HG03521 (cell line): ENCODE data around the gene GMDS.

ENCODE experiments used
- ATAC-seq: cut with Tn5 transposase; IDR thresholded peaks from one replicate; pipeline ENCODE4 v1.9.1; 2021; ENCODE audit warnings: mild to moderate bottlenecking, moderate library complexity; ENCODE audit not compliant: unreplicated experiment

The GMDS gene

DNA sequence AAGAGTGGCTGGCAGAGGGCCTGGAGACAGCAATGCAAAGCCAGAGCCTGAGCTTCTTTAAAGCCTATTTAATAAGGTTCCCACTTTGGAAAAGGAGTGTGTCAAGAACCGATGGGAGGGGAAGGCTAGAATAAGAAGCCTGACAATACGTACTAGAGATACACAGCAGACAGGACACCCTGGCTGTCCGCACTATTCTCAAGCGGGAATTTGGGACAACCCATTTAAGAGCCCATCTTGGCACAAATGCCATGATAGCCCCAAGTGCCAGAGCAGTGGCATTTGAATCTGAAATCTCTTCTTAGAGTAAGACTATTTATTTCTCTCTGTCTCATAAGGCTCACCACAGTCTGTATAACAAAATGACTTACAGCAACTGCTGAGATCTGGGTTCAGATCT is 3.1 kb downstream of the GMDS start:
- no peak for ATAC-seq

- ATAC-seq: no peak
Measured at GRCh38 chr6:2240961-2241360, 4.4 kb downstream of the GMDS start.

GRCh38 chr6:2237001-2237400 is 8.4 kb downstream of the GMDS start:
- ATAC-seq: no peak

DNA sequence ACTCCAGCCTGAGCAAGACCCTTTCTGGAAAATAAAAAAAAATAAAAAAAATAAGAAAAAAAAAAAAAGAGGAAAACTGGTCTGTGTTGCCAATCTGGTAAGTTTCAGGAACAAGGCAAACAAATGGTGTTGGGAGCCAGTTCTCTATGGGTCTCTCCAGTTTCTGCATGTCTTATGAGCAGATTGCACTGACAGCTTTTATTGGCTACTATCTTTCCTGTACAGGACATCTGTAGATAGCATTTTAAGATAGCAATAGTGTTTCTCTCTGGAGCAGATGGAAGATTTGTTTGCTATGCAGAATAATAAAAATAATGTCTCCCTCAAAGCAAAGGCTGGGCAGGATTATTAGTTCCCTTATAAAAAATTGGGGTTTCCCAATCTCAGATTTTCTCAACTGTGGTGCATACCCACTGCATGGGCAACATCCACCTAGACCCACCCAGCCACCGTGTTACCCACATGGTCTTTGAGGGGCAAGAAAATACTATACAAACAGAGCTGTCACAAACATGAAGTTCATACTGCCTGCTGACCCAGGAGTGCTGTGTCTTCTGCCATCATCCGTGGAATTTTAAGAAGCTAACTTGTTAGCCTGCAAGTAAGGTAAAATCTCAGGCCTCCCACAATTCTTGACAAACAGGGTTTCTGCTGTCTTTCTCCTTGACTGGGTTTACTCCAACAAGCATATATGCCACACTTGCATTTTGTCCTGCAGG is 9.5 kb downstream of the GMDS start:
- no peak for ATAC-seq

GRCh38 chr6:2232445-2232844 is 13.0 kb downstream of the GMDS start:
- ATAC-seq: no peak

GRCh38 chr6:2231438-2231837 is 14.0 kb downstream of the GMDS start:
- no peak for ATAC-seq

DNA sequence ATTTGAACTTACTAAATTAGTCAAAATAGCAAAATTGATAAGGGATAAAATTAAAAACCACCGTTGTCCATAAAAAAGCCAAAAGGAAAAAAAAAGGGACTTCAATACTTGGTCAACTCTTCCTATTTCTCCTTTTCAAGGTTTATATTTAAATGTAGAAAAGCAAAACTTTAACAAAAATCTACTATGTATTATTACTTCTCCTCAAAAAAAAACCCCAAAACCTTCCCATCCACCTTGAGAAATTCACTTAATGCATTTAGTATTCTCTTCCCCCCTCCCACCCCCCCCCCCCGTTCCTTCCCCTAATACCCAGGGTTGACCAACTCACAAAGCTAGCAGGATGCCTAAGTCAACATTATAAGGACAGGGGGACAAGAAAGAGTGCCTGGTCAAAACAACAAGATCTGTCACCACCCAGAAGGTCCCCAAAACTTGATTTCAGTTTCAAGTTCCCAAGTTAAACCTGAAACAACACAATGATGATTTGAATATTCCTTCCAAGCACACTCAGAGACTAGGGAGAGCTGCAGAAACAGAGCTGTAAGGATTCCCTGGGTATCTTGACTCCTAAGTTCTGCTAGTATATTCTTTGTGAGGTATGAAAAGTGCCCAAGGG is 14.6 kb downstream of the GMDS start:
- ATAC-seq: no peak

- ATAC-seq: no peak
Measured at GRCh38 chr6:2229742-2230141, 15.7 kb downstream of the GMDS start.

DNA sequence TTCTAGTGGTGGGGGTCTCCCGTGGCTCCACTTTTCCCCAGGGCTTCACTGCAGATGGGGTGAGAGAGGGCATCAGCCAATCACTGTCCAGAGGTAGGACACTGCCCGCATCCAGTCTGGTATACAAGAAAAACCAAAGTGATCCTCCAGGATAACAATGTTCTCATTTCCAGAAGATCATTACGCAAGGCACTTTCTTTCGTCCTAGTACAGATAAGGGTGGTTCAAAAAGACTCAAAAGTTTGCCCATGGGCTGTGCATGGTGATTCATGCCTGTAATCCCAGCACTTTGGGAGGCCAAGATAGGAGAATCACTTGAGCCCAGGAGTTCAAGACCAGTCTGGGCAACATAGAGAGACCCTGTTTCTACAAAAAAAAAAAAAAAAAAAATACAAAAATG is 16.4 kb downstream of the GMDS start:
- ATAC-seq: no peak

- no peak for ATAC-seq
Measured at GRCh38 chr6:2228392-2228791, 17.0 kb downstream of the GMDS start.

GRCh38 chr6:2226775-2227174 is 18.6 kb downstream of the GMDS start:
- ATAC-seq: no peak

DNA sequence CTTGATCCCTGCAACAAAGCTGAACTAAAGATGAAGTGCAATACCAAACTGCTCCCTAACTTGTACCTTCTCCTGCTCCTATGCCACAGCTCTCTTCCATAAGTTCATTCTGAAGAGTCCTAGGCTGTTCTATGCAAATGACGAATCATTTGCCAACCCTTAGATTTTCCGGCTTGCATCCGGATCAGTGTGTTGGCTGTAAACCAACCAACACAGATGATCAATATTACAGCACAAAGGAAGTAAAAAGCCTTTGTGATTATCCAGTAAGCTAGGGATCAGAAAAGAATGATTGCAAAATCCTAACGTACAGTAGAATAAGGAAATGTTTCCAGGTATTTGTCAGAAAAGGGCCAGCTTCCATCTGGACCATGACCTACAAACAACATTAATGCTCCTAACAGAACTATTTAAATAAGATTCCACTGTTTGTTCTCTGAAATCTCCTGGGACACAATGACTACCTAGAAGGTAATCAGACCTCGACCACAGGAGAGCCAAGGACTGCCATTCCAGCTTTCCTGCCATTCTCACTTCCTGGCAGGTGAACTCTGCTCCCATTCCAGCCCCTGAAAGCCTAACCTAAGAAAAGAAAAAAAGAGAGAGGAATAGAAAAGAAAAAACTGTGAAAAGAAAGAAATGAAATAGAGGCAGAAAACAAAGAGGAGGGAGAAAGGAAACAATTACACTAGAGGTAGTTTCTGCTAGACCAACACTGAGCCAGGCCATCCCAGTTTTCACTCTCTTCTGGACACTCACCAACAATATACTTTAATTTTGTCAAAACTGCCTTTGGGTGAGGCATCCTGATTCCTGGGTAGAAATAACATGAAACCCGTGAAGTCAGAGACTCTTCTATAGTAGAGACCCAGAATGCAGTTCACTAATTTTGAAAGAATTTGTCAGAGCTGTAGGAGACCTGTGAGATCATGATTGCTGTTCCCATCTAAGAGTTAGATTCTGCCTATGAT is 19.7 kb downstream of the GMDS start:
- ATAC-seq: no peak

- ATAC-seq: no peak
Measured at GRCh38 chr6:2224847-2225382, 20.5 kb downstream of the GMDS start.

DNA sequence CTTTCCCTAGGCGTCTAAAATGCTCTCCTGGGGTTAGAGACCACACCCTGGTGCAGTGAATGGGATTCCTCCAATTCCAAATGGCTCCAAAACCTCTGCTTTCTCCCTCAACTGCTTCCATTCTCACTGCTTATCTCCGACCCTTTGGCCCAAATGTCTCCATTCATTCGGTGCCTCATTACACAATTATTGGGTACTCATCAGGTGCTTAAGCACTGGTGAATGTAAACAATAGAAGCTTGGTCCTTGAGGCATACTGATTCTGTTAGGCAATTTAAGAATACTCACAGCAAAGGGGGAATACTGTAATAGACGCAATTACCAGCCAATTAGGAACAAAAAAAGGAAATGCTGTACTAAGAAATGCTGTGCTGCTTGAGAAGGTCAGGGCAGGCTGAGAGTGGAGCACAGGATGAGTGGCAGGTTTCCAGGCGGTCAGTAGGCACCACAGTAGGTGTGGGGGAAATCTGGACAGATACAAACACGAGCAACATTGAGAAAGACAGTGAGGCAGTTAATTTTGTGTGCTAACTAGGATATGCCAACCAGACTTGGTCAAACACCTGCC is 23.0 kb downstream of the GMDS start:
- no peak for ATAC-seq

DNA sequence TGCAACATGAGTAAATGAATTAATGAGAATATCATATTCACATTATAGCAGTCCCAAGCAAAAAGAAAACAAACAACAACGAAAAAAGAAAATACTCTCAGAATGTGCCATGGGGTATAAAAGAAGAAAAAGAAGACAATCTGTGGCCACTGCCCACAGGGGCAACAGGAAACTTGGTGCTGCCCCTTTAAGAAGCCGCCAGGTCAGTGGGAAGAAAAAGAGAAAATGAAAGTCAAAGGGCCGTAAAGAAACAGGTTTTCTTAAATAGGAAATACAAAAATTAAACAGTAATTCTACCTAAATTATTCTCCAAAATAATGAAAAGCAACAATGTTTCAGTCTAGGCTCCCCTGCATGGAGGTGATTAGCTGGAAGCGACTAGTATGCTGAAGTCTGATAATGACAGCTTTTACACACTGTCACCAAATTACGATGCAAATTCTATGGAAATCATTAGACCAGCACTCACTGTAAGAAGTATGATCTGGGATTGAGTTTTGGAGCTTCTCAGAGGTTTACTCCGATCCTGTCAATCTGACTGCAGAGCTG is 23.6 kb downstream of the GMDS start:
- ATAC-seq: peak; percentile 58

DNA sequence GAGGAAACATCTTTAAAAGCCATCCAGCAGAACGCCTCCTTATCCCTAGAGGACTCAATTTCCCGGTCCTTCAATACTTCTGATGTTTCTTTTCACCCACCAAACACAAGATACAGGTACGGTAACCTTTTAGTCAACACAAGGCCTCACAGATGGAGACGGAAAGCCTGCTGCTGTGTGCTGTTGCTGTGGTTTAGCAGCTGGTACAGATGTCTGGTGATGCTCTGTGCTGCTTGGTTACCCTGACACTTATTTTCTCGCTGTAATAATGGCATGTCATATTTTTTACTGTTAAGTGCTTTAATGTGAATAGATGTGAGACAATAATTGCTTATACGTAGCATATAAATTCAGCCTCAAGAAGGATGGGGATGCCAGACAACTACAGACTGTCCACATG is 25.3 kb downstream of the GMDS start:
- ATAC-seq: no peak

DNA sequence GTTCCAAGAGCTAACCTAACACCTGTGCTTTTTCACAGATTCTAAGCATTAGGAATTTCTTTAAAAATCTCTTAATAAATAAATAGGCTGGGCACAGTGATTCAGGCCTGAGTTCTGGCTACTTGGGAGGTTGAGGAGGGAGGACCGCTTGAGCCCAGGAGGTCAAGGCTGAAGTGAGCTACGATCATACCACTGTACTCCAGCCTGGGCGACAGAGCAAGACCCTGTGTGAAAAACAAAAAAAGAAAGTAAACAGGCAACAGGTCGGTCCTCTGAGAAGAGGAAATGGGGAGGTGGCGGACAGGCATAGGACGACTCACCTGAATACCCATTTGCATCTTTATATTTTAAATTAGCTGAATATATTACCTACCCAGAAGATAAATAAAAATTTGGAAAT is 26.5 kb downstream of the GMDS start:
- no peak for ATAC-seq

DNA sequence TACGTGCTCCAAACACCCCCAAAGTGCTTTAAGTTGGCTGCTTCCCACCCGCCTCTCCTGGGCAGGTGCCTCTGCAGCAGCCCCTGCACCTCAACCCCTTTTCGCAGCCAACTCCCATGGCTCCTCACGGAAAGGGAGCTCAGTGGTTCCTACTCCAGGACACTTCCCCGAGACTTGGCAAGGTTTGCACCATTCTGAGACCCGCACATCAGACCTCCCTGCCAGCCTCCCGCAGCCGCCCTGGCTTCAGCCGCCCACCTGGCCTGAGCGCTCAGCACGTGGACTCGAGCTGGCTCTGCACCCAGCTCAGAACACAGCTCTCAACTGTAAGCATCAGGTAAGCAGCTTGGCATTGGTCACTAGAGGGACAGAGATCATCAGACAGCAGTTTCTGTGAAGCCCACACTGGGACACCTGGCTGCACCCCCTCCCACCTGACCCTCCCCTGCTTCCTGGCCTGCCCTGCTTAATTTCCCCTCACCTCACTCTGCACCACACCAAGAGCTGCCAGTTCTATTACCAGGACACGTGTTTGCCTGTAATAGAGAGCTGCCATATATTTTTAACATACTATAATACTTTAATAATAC is 28.5 kb downstream of the GMDS start:
- no peak for ATAC-seq

DNA sequence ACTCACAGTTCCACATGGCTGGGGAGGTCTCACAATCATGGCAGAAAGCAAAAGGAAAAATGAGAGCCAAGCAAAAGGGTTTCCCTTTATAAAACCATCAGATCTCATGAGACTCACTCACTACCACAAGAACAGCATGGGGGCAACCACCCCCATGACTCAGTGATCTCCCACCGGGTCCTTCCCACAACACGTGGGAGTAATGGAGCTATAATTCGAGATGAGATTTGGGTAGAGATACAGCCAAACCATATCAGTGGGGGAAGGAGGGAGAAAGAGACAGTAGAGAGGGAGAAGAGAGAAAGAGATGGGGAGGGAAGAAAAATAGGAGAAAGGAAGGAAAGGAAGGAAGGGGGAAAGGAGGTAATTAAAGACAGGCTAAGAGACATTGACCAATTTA is 30.1 kb downstream of the GMDS start:
- no peak for ATAC-seq

GRCh38 chr6:2213086-2213485 is 32.3 kb downstream of the GMDS start:
- ATAC-seq: no peak
